ENCODE measurements around the gene CDCA7L. TPM values are rescaled to one million over a fixed set of nuclear protein-coding genes. Genes with fewer than 3 reads are reported as not detected.

CDCA7L gene
- total and polyA plus RNA-seq, 2 of the 4 experiments (the other 2 are of a cell fraction): 20.4 to 35.0 TPM

DNA sequence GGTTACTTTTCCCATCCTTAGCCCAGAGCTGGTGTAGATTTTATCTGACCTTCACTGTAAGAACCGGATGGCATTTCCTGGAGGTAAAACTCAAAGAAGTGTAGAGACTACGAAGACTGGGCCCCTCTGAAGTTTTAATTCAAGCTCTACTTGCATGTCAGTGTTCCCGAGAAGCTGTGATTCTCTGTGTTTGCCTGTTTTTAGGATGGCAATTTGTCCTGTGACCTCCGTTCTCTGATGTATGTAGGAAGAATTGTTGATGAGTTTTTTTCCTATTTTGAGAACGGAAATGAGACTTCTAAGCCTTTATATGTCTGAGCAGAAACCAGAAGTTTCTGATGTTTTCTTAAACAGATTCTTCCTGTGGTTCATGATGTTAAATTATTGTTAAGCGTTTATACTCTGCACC, 94.1 kb downstream of the CDCA7L start:
- TF ChIP-seq, protein P1, sequence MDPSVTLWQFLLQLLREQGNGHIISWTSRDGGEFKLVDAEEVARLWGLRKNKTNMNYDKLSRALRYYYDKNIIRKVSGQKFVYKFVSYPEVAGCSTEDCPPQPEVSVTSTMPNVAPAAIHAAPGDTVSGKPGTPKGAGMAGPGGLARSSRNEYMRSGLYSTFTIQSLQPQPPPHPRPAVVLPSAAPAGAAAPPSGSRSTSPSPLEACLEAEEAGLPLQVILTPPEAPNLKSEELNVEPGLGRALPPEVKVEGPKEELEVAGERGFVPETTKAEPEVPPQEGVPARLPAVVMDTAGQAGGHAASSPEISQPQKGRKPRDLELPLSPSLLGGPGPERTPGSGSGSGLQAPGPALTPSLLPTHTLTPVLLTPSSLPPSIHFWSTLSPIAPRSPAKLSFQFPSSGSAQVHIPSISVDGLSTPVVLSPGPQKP (IDR thresholded peaks at IDR 0.05; ENCODE audit: borderline replicate concordance, low read depth, low read length): no peak
- TF ChIP-seq RFX5 (IDR thresholded peaks at IDR 0.05; ENCODE audit: low read depth, low read length): no peak
- TF ChIP-seq FOS (IDR thresholded peaks at IDR 0.05; ENCODE audit: low read depth, low read length): no peak
- TF ChIP-seq, protein P2, sequence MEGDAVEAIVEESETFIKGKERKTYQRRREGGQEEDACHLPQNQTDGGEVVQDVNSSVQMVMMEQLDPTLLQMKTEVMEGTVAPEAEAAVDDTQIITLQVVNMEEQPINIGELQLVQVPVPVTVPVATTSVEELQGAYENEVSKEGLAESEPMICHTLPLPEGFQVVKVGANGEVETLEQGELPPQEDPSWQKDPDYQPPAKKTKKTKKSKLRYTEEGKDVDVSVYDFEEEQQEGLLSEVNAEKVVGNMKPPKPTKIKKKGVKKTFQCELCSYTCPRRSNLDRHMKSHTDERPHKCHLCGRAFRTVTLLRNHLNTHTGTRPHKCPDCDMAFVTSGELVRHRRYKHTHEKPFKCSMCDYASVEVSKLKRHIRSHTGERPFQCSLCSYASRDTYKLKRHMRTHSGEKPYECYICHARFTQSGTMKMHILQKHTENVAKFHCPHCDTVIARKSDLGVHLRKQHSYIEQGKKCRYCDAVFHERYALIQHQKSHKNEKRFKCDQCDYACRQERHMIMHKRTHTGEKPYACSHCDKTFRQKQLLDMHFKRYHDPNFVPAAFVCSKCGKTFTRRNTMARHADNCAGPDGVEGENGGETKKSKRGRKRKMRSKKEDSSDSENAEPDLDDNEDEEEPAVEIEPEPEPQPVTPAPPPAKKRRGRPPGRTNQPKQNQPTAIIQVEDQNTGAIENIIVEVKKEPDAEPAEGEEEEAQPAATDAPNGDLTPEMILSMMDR (conservative IDR thresholded peaks at IDR 0.05; ENCODE audit: low read depth, low read length): no peak
- no peak for TF ChIP-seq POLR2A (IDR thresholded peaks at IDR 0.05; ENCODE audit: low read depth, low read length)
- TF ChIP-seq BHLHE40 (IDR thresholded peaks at IDR 0.05; ENCODE audit: low read depth, low read length): no peak
- TF ChIP-seq MAFK (IDR thresholded peaks at IDR 0.05; ENCODE audit: low read depth, low read length): no peak
- no peak for TF ChIP-seq NFE2L2 (IDR thresholded peaks at IDR 0.05; ENCODE audit: low read depth, low read length)
- no peak for TF ChIP-seq SMC3 (IDR thresholded peaks at IDR 0.05; ENCODE audit: low read depth, low read length)
- TF ChIP-seq RCOR1 (IDR thresholded peaks at IDR 0.05; ENCODE audit: insufficient replicate concordance, low read length): no peak
- no peak for TF ChIP-seq MXI1 (IDR thresholded peaks at IDR 0.05; ENCODE audit: borderline replicate concordance, low read depth, low read length)
- TF ChIP-seq MAZ (IDR thresholded peaks at IDR 0.05; ENCODE audit: borderline replicate concordance, low read depth, low read length): no peak
- TF ChIP-seq CEBPB (IDR thresholded peaks at IDR 0.05; ENCODE audit: low read depth, low read length): no peak
- no peak for TF ChIP-seq RAD21 (IDR thresholded peaks at IDR 0.05; ENCODE audit: low read length)
- dilution Hi-C loops (cut with HindIII; ENCODE audit: low sequenced_read_pairs, unreplicated experiment): no loop called here
- Histone ChIP-seq H2AK9ac (replicated peaks; ENCODE audit: low read depth, low read length, poor library complexity) (no peak overlapping the region), H2BK120ac (ENCODE audit: low read depth, low read length) (no peak overlapping the region), H3K4me1 (ENCODE audit: control insufficient read depth, insufficient read depth, low read length) (no peaks in the 10 kb centered on the region), H3K4me3 (ENCODE audit: insufficient read depth, low read depth, low read length) (no peak overlapping the region), H3K9me3 (ENCODE audit: control insufficient read depth, insufficient read depth, low read length) (no peaks in the 10 kb centered on the region), H2BK5ac (ENCODE audit: low read depth, low read length, poor library complexity, severe bottlenecking) (no peak overlapping the region), H3K14ac (replicated peaks; ENCODE audit: low read depth, low read length) (no peak overlapping the region), H3K56ac (ENCODE audit: extremely low read depth, insufficient read depth, low read length) (no peak overlapping the region), H2BK20ac (ENCODE audit: low read depth, low read length) (no peak overlapping the region), H3K9ac (ENCODE audit: low read depth, low read length) (no peak overlapping the region), H2BK15ac (ENCODE audit: low read depth, low read length) (no peak overlapping the region), H3K9me1 (ENCODE audit: insufficient read depth, low read length) (no peaks in the 10 kb centered on the region), H3K23ac (ENCODE audit: low read depth, low read length) (no peak overlapping the region), H4K8ac (ENCODE audit: low read depth in 2 of 2, low read length in 2 of 2) (no peak overlapping the region), H4K5ac (ENCODE audit: low read depth, low read length) (no peak overlapping the region), H3K27ac (ENCODE audit: insufficient read depth, low read length) (no peak overlapping the region), H4K91ac (ENCODE audit: insufficient read depth, low read depth, low read length) (no peak overlapping the region), H3K27me3 (ENCODE audit: control insufficient read depth, insufficient read depth, low read length) (no peaks in the 10 kb centered on the region), H3K36me3 (ENCODE audit: control insufficient read depth, insufficient read depth, low read length) (no peaks in the 10 kb centered on the region), H3K79me1 (ENCODE audit: low read depth in 1 of 2, low read length in 2 of 2) (no peaks in the 10 kb centered on the region), H4K20me1 (ENCODE audit: insufficient read depth, low read length) (no peaks in the 10 kb centered on the region), H2AK5ac (ENCODE audit: low read depth, low read length) (no peak overlapping the region), H3K4ac (ENCODE audit: low read depth, low read length) (no peak overlapping the region), H3K18ac (ENCODE audit: low read depth, low read length) (no peak overlapping the region), H3K4me2 (ENCODE audit: low read depth, low read length) (no peak overlapping the region), H2AFZ (replicated peaks; ENCODE audit: low read length, poor library complexity) (no peak overlapping the region)
- intact Hi-C loops (cut with micrococcal nuclease): no loop called here
- no TSS peak for BruUV-seq (replicated peaks)
- CTCF ChIA-PET: no interaction called here
- POLR2A ChIA-PET (ENCODE audit: unreplicated experiment): no interaction called here
- 40% methylated on average over 1 of the region's 6 CpGs; no CpG with 5 or more reads in 1 of the 2 experiments for WGBS, 2 experiments (ENCODE audit: extremely low coverage in 2 of 2, insufficient read length in 1 of 2)
- ATAC-seq (ENCODE audit: low read depth): no peak
- in situ Hi-C loops (cut with MboI; ENCODE audit: low sequenced_read_pairs): no loop called here
- DNase-seq: no peak
